HG03378 (cell line): Measurements from ENCODE around the gene SOBP.

Source experiments
- ATAC-seq: cut with Tn5 transposase; IDR thresholded peaks from one replicate; pipeline ENCODE4 v1.9.1; 2021; ENCODE audit warnings: mild to moderate bottlenecking, moderate library complexity; ENCODE audit not compliant: unreplicated experiment

The SOBP gene

GRCh38 chr6:107708435-107708834 is 218.5 kb downstream of the SOBP start:
- no peak for ATAC-seq

- no peak for ATAC-seq
Observed at GRCh38 chr6:107709341-107709740, 219.4 kb downstream of the SOBP start.
